Mesothelial cell of epicardium (in vitro differentiated cells): Measurements from ENCODE around the gene PHF23. TPM values are rescaled to one million over a fixed set of nuclear protein-coding genes. Genes with fewer than 3 reads are reported as not detected.

Experiments
- DNase-seq, 2 experiments: peaks; one replicate each; pipeline ENCODE4 v3.0.0; 2021; ENCODE audit warnings: low spot score in 2 of 2; ENCODE audit not compliant: unreplicated experiment in 2 of 2
- H3K27ac Mint-ChIP-seq: 2 replicates; pipeline ENCODE4 v1.8.0; 2021; ENCODE audit warnings: mixed read lengths
- H3K27me3 Mint-ChIP-seq: 2 replicates; pipeline ENCODE4 v1.8.0; 2021; ENCODE audit warnings: low read depth, mixed read lengths
- H3K36me3 Mint-ChIP-seq: 2 replicates; pipeline ENCODE4 v1.8.0; 2021; ENCODE audit warnings: mixed read lengths
- H3K4me1 Mint-ChIP-seq: 2 replicates; pipeline ENCODE4 v1.8.0; 2021; ENCODE audit warnings: mixed read lengths
- H3K4me3 Mint-ChIP-seq: 2 replicates; pipeline ENCODE4 v1.8.0; 2021; ENCODE audit warnings: mild to moderate bottlenecking, moderate library complexity, mixed read lengths
- H3K9me3 Mint-ChIP-seq: 2 replicates; pipeline ENCODE4 v1.8.0; 2021; ENCODE audit warnings: mixed read lengths
- total RNA-seq: library from RNA; stranded (reverse); gene quantifications from 3 replicates; pipeline ENCODE4 v1.2.1, GENCODE V29; 2021
- TF ChIP-seq, protein P1 (sequence below): fragments of 200-600 bp; sonication (generic); IDR thresholded peaks from one replicate; pipeline ENCODE4 v1.5.0; 2021; ENCODE audit warnings: antibody characterized with exemption; ENCODE audit not compliant: unreplicated experiment

The PHF23 gene
- 55.4 to 57.1 TPM (median 55.6 TPM) in 3 replicates for total RNA-seq

- Mint-ChIP-seq H3K4me3 (peak within 1 kb of the TSS; percentile 95), H3K4me1 (peaks cover 47% of the 10 kb centered on the region), H3K36me3 (peaks cover 18% of the 10 kb centered on the region), H3K27ac (peak within 1 kb of the TSS; percentile 99), H3K27me3 (no peaks in the 10 kb centered on the region), H3K9me3 (no peaks in the 10 kb centered on the region)
- peak; percentile 97 to 98 for DNase-seq
- TF ChIP-seq, protein P1, sequence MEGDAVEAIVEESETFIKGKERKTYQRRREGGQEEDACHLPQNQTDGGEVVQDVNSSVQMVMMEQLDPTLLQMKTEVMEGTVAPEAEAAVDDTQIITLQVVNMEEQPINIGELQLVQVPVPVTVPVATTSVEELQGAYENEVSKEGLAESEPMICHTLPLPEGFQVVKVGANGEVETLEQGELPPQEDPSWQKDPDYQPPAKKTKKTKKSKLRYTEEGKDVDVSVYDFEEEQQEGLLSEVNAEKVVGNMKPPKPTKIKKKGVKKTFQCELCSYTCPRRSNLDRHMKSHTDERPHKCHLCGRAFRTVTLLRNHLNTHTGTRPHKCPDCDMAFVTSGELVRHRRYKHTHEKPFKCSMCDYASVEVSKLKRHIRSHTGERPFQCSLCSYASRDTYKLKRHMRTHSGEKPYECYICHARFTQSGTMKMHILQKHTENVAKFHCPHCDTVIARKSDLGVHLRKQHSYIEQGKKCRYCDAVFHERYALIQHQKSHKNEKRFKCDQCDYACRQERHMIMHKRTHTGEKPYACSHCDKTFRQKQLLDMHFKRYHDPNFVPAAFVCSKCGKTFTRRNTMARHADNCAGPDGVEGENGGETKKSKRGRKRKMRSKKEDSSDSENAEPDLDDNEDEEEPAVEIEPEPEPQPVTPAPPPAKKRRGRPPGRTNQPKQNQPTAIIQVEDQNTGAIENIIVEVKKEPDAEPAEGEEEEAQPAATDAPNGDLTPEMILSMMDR, result no peak
Measured at GRCh38 chr17:7239091-7240027, at the start of gene PHF23. Gene PHF23 (minus strand): TSS chr17:7239457. CDS start chr17:7239279, 178 bp downstream.

GRCh38 chr17:7285679-7286078, 46.4 kb upstream of the PHF23 start:
- peaks cover 40% of the 10 kb centered on the region for H3K27me3 Mint-ChIP-seq
- H3K4me1 Mint-ChIP-seq, result peaks cover 14% of the 10 kb centered on the region
- no peaks in the 10 kb centered on the region for H3K9me3 Mint-ChIP-seq
- TF ChIP-seq, protein P1, result no peak
- H3K36me3 Mint-ChIP-seq, result no peaks in the 10 kb centered on the region
- H3K27ac Mint-ChIP-seq, result no peak overlapping the region
- DNase-seq, result no peak
- H3K4me3 Mint-ChIP-seq, result no peak overlapping the region

DNA sequence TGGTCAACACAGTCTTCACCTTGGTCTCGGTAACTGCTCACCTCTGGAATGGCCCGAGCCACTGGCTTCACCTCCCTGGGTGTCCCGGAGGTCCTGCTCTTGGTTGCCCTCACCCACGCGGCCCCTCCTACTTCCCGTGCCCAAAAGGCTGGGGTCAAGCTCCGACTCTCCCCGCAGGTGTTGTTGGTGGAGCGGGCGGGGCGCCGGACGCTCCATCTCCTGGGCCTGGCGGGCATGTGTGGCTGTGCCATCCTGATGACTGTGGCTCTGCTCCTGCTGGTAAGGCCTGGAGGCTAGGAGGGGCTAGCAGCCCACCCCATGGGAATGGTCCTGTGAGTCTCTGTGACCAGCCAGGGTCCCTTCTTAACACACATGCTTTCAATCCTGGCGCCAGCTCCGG, 45.7 kb upstream of the PHF23 start:
- Mint-ChIP-seq H3K27ac (no peak overlapping the region), H3K4me1 (peaks cover 15% of the 10 kb centered on the region), H3K36me3 (no peaks in the 10 kb centered on the region), H3K9me3 (no peaks in the 10 kb centered on the region), H3K27me3 (peaks cover 40% of the 10 kb centered on the region), H3K4me3 (no peak overlapping the region)
- DNase-seq, result no peak
- TF ChIP-seq, protein P1, result no peak

GRCh38 chr17:7283471-7284216, 44.4 kb upstream of the PHF23 start:
- no peak overlapping the region for H3K4me3 Mint-ChIP-seq
- TF ChIP-seq, protein P1, result no peak
- no peak for DNase-seq
- peaks cover 39% of the 10 kb centered on the region for H3K27me3 Mint-ChIP-seq
- no peak overlapping the region for H3K27ac Mint-ChIP-seq
- no peaks in the 10 kb centered on the region for H3K36me3 Mint-ChIP-seq
- no peaks in the 10 kb centered on the region for H3K9me3 Mint-ChIP-seq
- H3K4me1 Mint-ChIP-seq, result peaks cover 15% of the 10 kb centered on the region

DNA sequence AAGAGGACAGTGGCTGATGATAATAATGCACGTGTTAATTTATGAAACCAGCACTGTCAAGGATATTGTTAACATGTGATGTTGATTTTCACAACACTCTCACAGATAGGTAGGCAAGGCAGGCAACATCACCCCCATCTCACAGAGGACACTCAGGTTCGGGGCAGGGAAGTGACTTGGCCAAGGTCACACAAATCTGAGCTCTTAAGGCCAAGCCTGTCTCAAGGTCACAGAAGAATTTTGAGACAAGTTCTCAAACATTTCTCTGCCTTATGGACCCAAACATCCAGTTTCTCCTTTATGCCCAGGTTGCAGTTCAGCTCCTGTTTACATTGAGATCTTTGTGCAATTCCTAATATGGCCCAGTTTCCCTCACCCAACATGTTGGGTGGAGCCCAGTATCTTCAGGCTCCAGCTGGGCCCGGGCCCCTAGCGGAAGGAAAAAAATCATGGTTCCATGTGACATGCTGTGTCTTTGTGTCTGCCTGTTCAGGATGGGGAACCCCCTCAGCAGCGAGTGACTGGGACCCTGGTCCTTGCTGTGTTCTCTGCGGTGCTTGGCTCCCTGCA, 43.6 kb upstream of the PHF23 start:
- H3K9me3 Mint-ChIP-seq, result no peaks in the 10 kb centered on the region
- peak overlapping the region; percentile 73 for H3K4me3 Mint-ChIP-seq
- TF ChIP-seq, protein P1, result no peak
- no peak overlapping the region for H3K27ac Mint-ChIP-seq
- no peaks in the 10 kb centered on the region for H3K36me3 Mint-ChIP-seq
- no peak for DNase-seq
- peaks cover 31% of the 10 kb centered on the region for H3K27me3 Mint-ChIP-seq
- peaks cover 15% of the 10 kb centered on the region for H3K4me1 Mint-ChIP-seq
